Left renal cortex interstitium (tissue), 4 donors: ENCODE results near the gene GPR135. TPM values are rescaled to one million over a fixed set of nuclear protein-coding genes. Genes with fewer than 3 reads are reported as not detected.
"Not testable (repeated sequence)": the region's sequence is repeated elsewhere in the genome, so short reads cannot be mapped to it uniquely, and the experiment has no call there.

Experiments used
- DNase-seq, 4 donors: peaks; one replicate each; pipeline ENCODE4 v3.0.0-alpha.2; 2013; ENCODE audit warnings: low read depth in 4 of 4, low spot score in 2 of 4, missing footprints in 1 of 4
- polyA plus RNA-seq, 4 donors: library from polyadenylated mRNA; unstranded; fragments of 120-200 nt; gene quantifications; one replicate each; pipeline ENCODE4 v1.2.1, GENCODE V29; 2013; ENCODE audit not compliant: insufficient read length in 4 of 4

GPR135 gene
- polyA plus RNA-seq, 4 donors = 3.3 to 6.3 (median 4.9) TPM

GRCh38 chr14:59478540-59478939 lies 13.4 kb upstream of the GPR135 start:
- DNase-seq = no peak

GRCh38 chr14:59475709-59476108 lies 10.5 kb upstream of the GPR135 start:
- DNase-seq = no peak

GRCh38 chr14:59474172-59474571 lies 9.0 kb upstream of the GPR135 start:
- DNase-seq = no peak

- peak in 1 of 4 donors; percentile 41 for DNase-seq
These were observed 479 bp downstream of the GPR135 start for GRCh38 chr14:59464486-59465315.

- DNase-seq = no peak
These were observed 1.2 kb downstream of the GPR135 start for GRCh38 chr14:59463787-59464485.

GRCh38 chr14:59461891-59462290 lies 3.3 kb downstream of the GPR135 start:
- DNase-seq = no peak

- DNase-seq = no peak
These were observed 4.8 kb downstream of the GPR135 start for GRCh38 chr14:59460378-59460777.

- no peak for DNase-seq
These were observed 6.7 kb downstream of the GPR135 start for GRCh38 chr14:59458486-59458885.

GRCh38 chr14:59455411-59455810 lies 9.8 kb downstream of the GPR135 start:
- no peak for DNase-seq

- DNase-seq = no peak
These were observed 11.0 kb downstream of the GPR135 start for GRCh38 chr14:59454139-59454538.

GRCh38 chr14:59451849-59452248 lies 13.3 kb downstream of the GPR135 start:
- DNase-seq = no peak

- DNase-seq = no peak
These were observed 14.5 kb downstream of the GPR135 start for GRCh38 chr14:59450716-59451115.

- DNase-seq = not testable (repeated sequence)
These were observed 16.5 kb downstream of the GPR135 start for GRCh38 chr14:59448673-59449072.

- DNase-seq = no peak
These were observed 25.8 kb downstream of the GPR135 start for GRCh38 chr14:59439256-59439965.

- no peak for DNase-seq
These were observed 27.0 kb downstream of the GPR135 start for GRCh38 chr14:59438195-59438647.

- DNase-seq = no peak
These were observed 29.2 kb downstream of the GPR135 start for GRCh38 chr14:59435987-59436386.

GRCh38 chr14:59435101-59435500 lies 30.1 kb downstream of the GPR135 start:
- no peak for DNase-seq

GRCh38 chr14:59429790-59430189 lies 35.4 kb downstream of the GPR135 start:
- DNase-seq = no peak

- DNase-seq = no peak
These were observed 36.6 kb downstream of the GPR135 start for GRCh38 chr14:59428581-59429012.

- no peak for DNase-seq
These were observed 37.3 kb downstream of the GPR135 start for GRCh38 chr14:59427653-59428580.
